H1 (cell line): ENCODE measurements around the gene SEMA3D. TPM values are rescaled to one million over a fixed set of nuclear protein-coding genes. Genes with fewer than 3 reads are reported as not detected.

Experiments used
- CTCF ChIA-PET: fragments of 300-600 bp; sonication (Branson Sonifier 250); formaldehyde crosslinking; loops from one replicate; lab custom pipeline; 2021; ENCODE audit not compliant: partially characterized antibody; lab: Charles Lee
- POLR2A ChIA-PET: fragments of 300-600 bp; sonication (Branson Sonifier 250); formaldehyde crosslinking; loops from one replicate; lab custom pipeline; 2021; ENCODE audit warnings: inconsistent platforms; ENCODE audit not compliant: partially characterized antibody; lab: Charles Lee
- DNase-seq, 2 experiments: peaks; one replicate each; pipeline versions ENCODE4 v3.0.0 to v3.0.0-alpha.2; 2010 to 2022; ENCODE audit warnings: low spot score in 2 of 2, low read depth in 1 of 2, mixed read lengths in 1 of 2
- FAIRE-seq: peaks from 2 replicates; lab custom pipeline; 2011; peaks lifted over from hg19 to GRCh38; lab: Jason Lieb, UNC
- H2AFZ ChIP-seq: 2 replicates; pipeline ENCODE4 v1.8.1; 2012; ENCODE audit warnings: low read length, inconsistent platforms
- H2AK5ac ChIP-seq: 2 replicates; pipeline ENCODE4 v1.6.1; 2013; ENCODE audit warnings: low read depth, low read length
- H2BK120ac ChIP-seq: replicated peaks from 2 replicates; pipeline ENCODE3; 2013; ENCODE audit warnings: low read depth, low read length, inconsistent platforms
- H2BK12ac ChIP-seq: 2 replicates; pipeline ENCODE4 v1.6.1; 2013; ENCODE audit warnings: low read depth, low read length
- H2BK15ac ChIP-seq: 2 replicates; pipeline ENCODE4 v1.6.1; 2013; ENCODE audit warnings: low read length
- H2BK20ac ChIP-seq: 2 replicates; pipeline ENCODE4 v1.6.1; 2013; ENCODE audit warnings: low read length
- H2BK5ac ChIP-seq: 2 replicates; pipeline ENCODE4 v1.6.1; 2013; ENCODE audit warnings: low read depth, low read length
- H3K14ac ChIP-seq: 2 replicates; pipeline ENCODE4 v1.6.1; 2013; ENCODE audit warnings: inconsistent platforms; ENCODE audit not compliant: insufficient read length
- H3K18ac ChIP-seq: 2 replicates; pipeline ENCODE4 v1.6.1; 2013; ENCODE audit warnings: low read length; ENCODE audit errors: extremely low read depth
- H3K23ac ChIP-seq: 2 replicates; pipeline ENCODE4 v1.6.1; 2013; ENCODE audit warnings: inconsistent platforms; ENCODE audit not compliant: insufficient read length
- H3K23me2 ChIP-seq: 2 replicates; pipeline ENCODE4 v1.6.1; 2013; ENCODE audit warnings: low read depth, low read length
- H3K27ac ChIP-seq: 2 replicates; pipeline ENCODE4 v1.6.1; 2011; ENCODE audit warnings: low read depth, low read length, inconsistent platforms
- H3K27me3 ChIP-seq, 4 experiments: replicated peaks in 1 of 4; 1 replicate in 1 of 4; 2 replicates in 3 of 4; pipeline versions ENCODE4 v1.6.1 to v1.8.1; 2011 to 2013; ENCODE audit warnings: low read length in 3 of 4, mild to moderate bottlenecking in 3 of 4, inconsistent platforms in 2 of 4, mixed read lengths in 2 of 4, moderate library complexity in 1 of 4; ENCODE audit not compliant: control insufficient read depth in 3 of 4, insufficient read depth in 3 of 4; ENCODE audit errors: extremely low read depth in 1 of 4
- H3K36me3 ChIP-seq, 4 experiments: 2 replicates each; pipeline versions ENCODE4 v1.6.1 to v1.8.1; 2011 to 2013; ENCODE audit warnings: mild to moderate bottlenecking in 4 of 4, low read length in 3 of 4, moderate library complexity in 2 of 4, control low read depth in 1 of 4, inconsistent platforms in 1 of 4; ENCODE audit not compliant: insufficient read depth in 4 of 4, control insufficient read depth in 2 of 4
- H3K4ac ChIP-seq: replicated peaks from 2 replicates; pipeline ENCODE3; 2013; ENCODE audit warnings: low read length, low read depth, mixed read lengths, inconsistent platforms; ENCODE audit not compliant: insufficient read length
- H3K4me1 ChIP-seq, 4 experiments: replicated peaks in 1 of 4; 1 replicate in 1 of 4; 2 replicates in 3 of 4; pipeline versions ENCODE4 v1.6.1 to v1.8.1; 2011 to 2013; ENCODE audit warnings: low read length in 3 of 4, inconsistent platforms in 2 of 4, mixed read lengths in 1 of 4; ENCODE audit not compliant: insufficient read depth in 4 of 4, control insufficient read depth in 3 of 4
- H3K4me2 ChIP-seq, 2 experiments: 2 replicates each; pipeline versions ENCODE4 v1.6.1 to v1.8.1; 2011 to 2013; ENCODE audit warnings: low read depth in 2 of 2, low read length in 2 of 2, control low read depth in 1 of 2, inconsistent platforms in 1 of 2, mild to moderate bottlenecking in 1 of 2; ENCODE audit not compliant: insufficient read depth in 1 of 2
- H3K4me3 ChIP-seq, 4 experiments: fragments of 200-600, 300-600 bp in 1 of 4; sonication (generic), shearing (Covaris generic), sonication (Bioruptor Twin) in 1 of 4; 2 replicates each; pipeline versions ENCODE4 v1.5.1 to v1.8.1; 2011 to 2016; ENCODE audit warnings: low read length in 4 of 4, low read depth in 3 of 4, control low read depth in 2 of 4, inconsistent platforms in 2 of 4, mild to moderate bottlenecking in 2 of 4, mixed read lengths in 1 of 4, moderate library complexity in 1 of 4; ENCODE audit not compliant: insufficient read depth in 2 of 4; ENCODE audit errors: extremely low read depth in 1 of 4
- H3K56ac ChIP-seq: replicated peaks from 2 replicates; pipeline ENCODE3; 2013; ENCODE audit warnings: low read depth, mild to moderate bottlenecking, mixed read lengths, low read length, inconsistent platforms; ENCODE audit not compliant: insufficient read length
- H3K79me1 ChIP-seq: 2 replicates; pipeline ENCODE4 v1.6.1; 2013; ENCODE audit warnings: low read depth, low read length, control low read depth
- H3K79me2 ChIP-seq, 2 experiments: 2 replicates each; pipeline versions ENCODE4 v1.6.1 to v1.8.1; 2012 to 2013; ENCODE audit warnings: low read length in 2 of 2, mild to moderate bottlenecking in 2 of 2, inconsistent platforms in 1 of 2; ENCODE audit not compliant: insufficient read depth in 2 of 2, control insufficient read depth in 1 of 2
- H3K9ac ChIP-seq, 4 experiments: replicated peaks in 1 of 4; 1 replicate in 1 of 4; 2 replicates in 3 of 4; pipeline versions ENCODE4 v1.6.1 to v1.8.1; 2011 to 2013; ENCODE audit warnings: low read depth in 3 of 4, low read length in 3 of 4, control low read depth in 2 of 4, mild to moderate bottlenecking in 2 of 4, moderate library complexity in 2 of 4, inconsistent platforms in 1 of 4; ENCODE audit errors: extremely low read depth in 1 of 4
- H3K9me3 ChIP-seq, 2 experiments: 2 replicates each; pipeline versions ENCODE4 v1.6.1 to v1.8.1; 2012 to 2013; ENCODE audit warnings: mild to moderate bottlenecking in 2 of 2, moderate library complexity in 2 of 2, control low read depth in 1 of 2, inconsistent platforms in 1 of 2, low read depth in 1 of 2, low read length in 1 of 2, mixed read lengths in 1 of 2; ENCODE audit not compliant: insufficient read depth in 2 of 2
- H4K20me1 ChIP-seq, 2 experiments: replicated peaks in 1 of 2; 2 replicates each; pipeline versions ENCODE3 to v1.8.1; 2011 to 2013; ENCODE audit warnings: inconsistent platforms in 2 of 2, low read length in 2 of 2, mild to moderate bottlenecking in 1 of 2; ENCODE audit not compliant: insufficient read depth in 2 of 2, control insufficient read depth in 1 of 2
- H4K5ac ChIP-seq: 2 replicates; pipeline ENCODE4 v1.6.1; 2013; ENCODE audit warnings: low read length, low read depth, mixed read lengths, inconsistent platforms; ENCODE audit not compliant: insufficient read length
- H4K8ac ChIP-seq: 2 replicates; pipeline ENCODE4 v1.8.0; 2013; ENCODE audit warnings: mild to moderate bottlenecking, moderate library complexity, low read length, inconsistent platforms; ENCODE audit not compliant: insufficient read depth; ENCODE audit errors: extremely low read depth
- H4K91ac ChIP-seq: replicated peaks from 2 replicates; pipeline ENCODE3; 2013; ENCODE audit warnings: low read length, mixed read lengths, inconsistent platforms; ENCODE audit not compliant: insufficient read length
- HDAC2 ChIP-seq, 2 experiments: fragments of 300-600 bp in 1 of 2; sonication (generic) in 1 of 2; IDR thresholded peaks; 2 replicates each; pipeline ENCODE4 v1.6.1; 2011 to 2012; ENCODE audit warnings: low read depth in 2 of 2, low read length in 2 of 2, mild to moderate bottlenecking in 2 of 2, moderate library complexity in 2 of 2, borderline replicate concordance in 1 of 2, inconsistent platforms in 1 of 2
- SP4 ChIP-seq: IDR thresholded peaks from 2 replicates; pipeline ENCODE4 v1.6.1; 2012; ENCODE audit warnings: low read length, inconsistent platforms
- SUZ12 ChIP-seq: fragments of 200-600 bp; sonication (generic); IDR thresholded peaks from 2 replicates; pipeline ENCODE4 v1.6.1; 2012; ENCODE audit warnings: mild to moderate bottlenecking, inconsistent platforms, low read length, moderate library complexity, mixed read lengths
- WGBS, 2 experiments: shearing (Covaris generic) in 1 of 2; methylation state at CpG; one replicate each; pipeline versions ENCODE4 v1.1.6 to v1.1.7; 2013 to 2015; ENCODE audit warnings: low lambda C conversion rate in 2 of 2, mixed read lengths in 2 of 2, inconsistent platforms in 1 of 2, low coverage in 1 of 2, missing lambda C conversion rate in 1 of 2; ENCODE audit not compliant: insufficient replicate concordance in 2 of 2, insufficient coverage in 1 of 2, insufficient read length in 1 of 2; ENCODE audit errors: extremely low coverage in 1 of 2, missing lambda C conversion rate in 1 of 2; 5-methylcytosine and 5-hydroxymethylcytosine counted together
- polyA plus RNA-seq, 7 experiments: library from polyadenylated mRNA; depleted of rRNA in 3 of 7; stranded (reverse) in 5 of 7; unstranded in 2 of 7; fragments of >200 nt in 5 of 7; fragments of 200-250 nt in 2 of 7; gene quantifications; 1 replicate in 5 of 7; 2 replicates in 1 of 7; 4 replicates in 1 of 7; pipeline versions ENCODE4 v1.2.1 to v1.2.3, GENCODE V29; 2011 to 2013; ENCODE audit warnings: missing spikeins in 2 of 7, mixed read lengths in 2 of 7
- total RNA-seq: library from RNA; stranded (reverse); fragmentation: NEBNext Ultra II Directional; extraction: Animal tissue kit (Norgen Biotek cat#: 25700); gene quantifications from 2 replicates; pipeline ENCODE4 v1.2.1, GENCODE V29; 2021

SEMA3D gene
- total and polyA plus RNA-seq, 2 of the 8 experiments (the other 6 are each of a cell fraction or from before 2014, with no cell fraction given) = 1.6 to 3.5 TPM

DNA sequence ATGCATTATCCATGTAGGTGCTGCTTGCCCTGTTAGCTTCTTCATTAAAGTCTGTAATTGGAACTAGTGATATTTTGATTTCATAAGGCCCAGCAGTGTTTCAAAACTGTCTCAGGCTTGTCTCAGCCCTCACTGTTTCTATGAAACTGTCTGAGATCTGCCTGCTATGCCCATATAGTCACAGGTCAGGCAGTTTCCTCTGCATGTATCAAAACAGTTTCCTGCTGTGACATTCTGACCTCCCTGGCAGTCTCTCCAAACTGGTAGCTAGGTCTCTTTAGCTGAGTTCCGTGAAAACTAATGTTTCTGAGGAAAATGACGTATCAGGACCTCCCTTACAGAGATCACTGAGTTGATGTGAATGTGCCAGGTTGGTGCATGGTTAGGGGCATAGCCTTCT lies 18.9 kb upstream of the SEMA3D start:
- H3K4me2 ChIP-seq = no peak overlapping the region
- H3K9ac ChIP-seq = no peak overlapping the region
- H3K4me1 ChIP-seq = peaks cover 0 to 3% (median 0%) of the 10 kb centered on the region in 4 experiments; a peak in 1 of 7 replicates
- FAIRE-seq (no peak), DNase-seq (no peak)
- no peak overlapping the region for H4K8ac ChIP-seq
- no peak overlapping the region for H2BK5ac ChIP-seq
- no peak overlapping the region for H2BK12ac ChIP-seq
- no peaks in the 10 kb centered on the region for H3K79me2 ChIP-seq
- H3K18ac ChIP-seq = no peak overlapping the region
- H3K14ac ChIP-seq = no peak overlapping the region
- ChIA-PET CTCF (no interaction called here), POLR2A (no interaction called here)
- no peak overlapping the region for H3K23ac ChIP-seq
- H2BK120ac ChIP-seq = no peak overlapping the region
- H4K91ac ChIP-seq = no peak overlapping the region
- H3K27ac ChIP-seq = no peak overlapping the region
- no peak overlapping the region for H2BK20ac ChIP-seq
- H4K5ac ChIP-seq = no peak overlapping the region
- H3K56ac ChIP-seq = no peak overlapping the region
- TF ChIP-seq HDAC2 (IDR thresholded peaks at IDR 0.05; ENCODE audit: borderline replicate concordance in 1 of 2, low read depth in 2 of 2, low read length in 2 of 2) (no peak), SUZ12 (no peak), SP4 (no peak)
- H3K9me3 ChIP-seq = peaks cover 4 to 11% of the 10 kb centered on the region in 2 experiments; a peak in 3 of 4 replicates
- H3K23me2 ChIP-seq = no peaks in the 10 kb centered on the region
- H3K36me3 ChIP-seq = no peaks in the 10 kb centered on the region
- H2BK15ac ChIP-seq = no peak overlapping the region
- no peak overlapping the region for H3K4me3 ChIP-seq
- H2AK5ac ChIP-seq = 0 out of 2 replicates have a peak overlapping the region, but pooled peaks have one; percentile 30
- peak overlapping the region; percentile 68 for H2AFZ ChIP-seq
- peaks cover 0 to 1% (median 0%) of the 10 kb centered on the region in 4 experiments; a peak in 1 of 7 replicates for H3K27me3 ChIP-seq
- H3K79me1 ChIP-seq = no peaks in the 10 kb centered on the region
- no peaks in the 10 kb centered on the region for H4K20me1 ChIP-seq
- H3K4ac ChIP-seq = no peak overlapping the region
- WGBS, 2 experiments = 95% methylated on average over 2 of the region's 2 CpGs; no CpG with 5 or more reads in 1 of the 2 experiments
